Activated T-cell treated with anti-CD3 and anti-CD28 coated beads, Interleukin-2, amount 50 U/mL, for 72 hours (primary cell): ENCODE measurements around the gene TNFSF12. TPM values are rescaled to one million over a fixed set of nuclear protein-coding genes. Genes with fewer than 3 reads are reported as not detected.

Source experiments
- ATAC-seq, 2 donors: fragments of 150-1000 bp; cut with Tn5 transposase; replicated peaks in 1 of 2; 2 replicates each; pipeline ENCODE4 v1.10.0; 2021; ENCODE audit warnings: moderate library complexity in 2 of 2, mild to moderate bottlenecking in 1 of 2
- DNase-seq, 2 donors: peaks; one replicate each; pipeline ENCODE4 v3.0.0; 2021 to 2022; ENCODE audit warnings: mixed read lengths in 1 of 2
- H3K27ac Mint-ChIP-seq: one replicate; pipeline ENCODE4 v1.8.0; 2022; ENCODE audit warnings: mild to moderate bottlenecking, moderate library complexity, mixed read lengths
- H3K27me3 Mint-ChIP-seq: one replicate; pipeline ENCODE4 v1.8.0; 2022; ENCODE audit warnings: low read depth, mixed read lengths
- H3K36me3 Mint-ChIP-seq, 2 donors: one replicate each; pipeline ENCODE4 v1.8.0; 2022; ENCODE audit warnings: mixed read lengths in 2 of 2, mild to moderate bottlenecking in 1 of 2; ENCODE audit not compliant: insufficient read depth in 2 of 2
- H3K4me1 Mint-ChIP-seq: one replicate; pipeline ENCODE4 v1.8.0; 2022; ENCODE audit warnings: low read depth, mixed read lengths
- H3K4me3 Mint-ChIP-seq, 2 donors: one replicate each; pipeline ENCODE4 v1.8.0; 2022; ENCODE audit warnings: mild to moderate bottlenecking in 2 of 2, mixed read lengths in 2 of 2, moderate library complexity in 2 of 2
- H3K9me3 Mint-ChIP-seq, 2 donors: one replicate each; pipeline ENCODE4 v1.8.0; 2022; ENCODE audit warnings: mixed read lengths in 2 of 2
- total RNA-seq, 2 donors: library from RNA; stranded (reverse); gene quantifications; one replicate each; pipeline ENCODE4 v1.2.3, GENCODE V29; 2022

TNFSF12 gene
- 10 to 100 TPM; 23.2 to 25.5 TPM for total RNA-seq

- no peaks in the 10 kb centered on the region for H3K27me3 Mint-ChIP-seq
- peak within 1 kb of the TSS; percentile 87 to 90 for H3K4me3 Mint-ChIP-seq
- peaks cover 58% of the 10 kb centered on the region for H3K4me1 Mint-ChIP-seq
- no peaks in the 10 kb centered on the region for H3K36me3 Mint-ChIP-seq
- H3K9me3 Mint-ChIP-seq, result no peaks in the 10 kb centered on the region
- peak; percentile 72 to 73 for DNase-seq
- peak; percentile 75 to 79 for ATAC-seq
- peak within 1 kb of the TSS; percentile 52 for H3K27ac Mint-ChIP-seq
Measured at GRCh38 chr17:7548585-7549400, at the start of gene TNFSF12. TNFSF12 (plus strand) TSS chr17:7549058; CDS start chr17:7549154, 96 bp downstream.

- H3K27ac Mint-ChIP-seq, result no peak overlapping the region
- H3K27me3 Mint-ChIP-seq, result no peaks in the 10 kb centered on the region
- no peak for ATAC-seq
- DNase-seq, result no peak
- no peaks in the 10 kb centered on the region for H3K4me1 Mint-ChIP-seq
- H3K36me3 Mint-ChIP-seq, result peaks cover 25 to 43% of the 10 kb centered on the region in 2 donors
- H3K9me3 Mint-ChIP-seq, result no peaks in the 10 kb centered on the region
- H3K4me3 Mint-ChIP-seq, result no peak overlapping the region
Measured at GRCh38 chr17:7499161-7499560, 49.7 kb upstream of the TNFSF12 start.

GRCh38 chr17:7501729-7502128 lies 47.1 kb upstream of the TNFSF12 start:
- Mint-ChIP-seq H3K27me3 (no peaks in the 10 kb centered on the region), H3K9me3 (no peaks in the 10 kb centered on the region), H3K4me3 (no peak overlapping the region), H3K36me3 (peaks cover 24 to 52% of the 10 kb centered on the region in 2 donors), H3K4me1 (no peaks in the 10 kb centered on the region), H3K27ac (no peak overlapping the region)
- ATAC-seq (no peak), DNase-seq (no peak)

GRCh38 chr17:7502171-7502847 lies 46.5 kb upstream of the TNFSF12 start:
- H3K27ac Mint-ChIP-seq, result no peak overlapping the region
- H3K4me1 Mint-ChIP-seq, result no peaks in the 10 kb centered on the region
- no peaks in the 10 kb centered on the region for H3K27me3 Mint-ChIP-seq
- peaks cover 20 to 49% of the 10 kb centered on the region in 2 donors for H3K36me3 Mint-ChIP-seq
- DNase-seq (no peak), ATAC-seq (no peak)
- H3K4me3 Mint-ChIP-seq, result no peak overlapping the region
- no peaks in the 10 kb centered on the region for H3K9me3 Mint-ChIP-seq

DNA sequence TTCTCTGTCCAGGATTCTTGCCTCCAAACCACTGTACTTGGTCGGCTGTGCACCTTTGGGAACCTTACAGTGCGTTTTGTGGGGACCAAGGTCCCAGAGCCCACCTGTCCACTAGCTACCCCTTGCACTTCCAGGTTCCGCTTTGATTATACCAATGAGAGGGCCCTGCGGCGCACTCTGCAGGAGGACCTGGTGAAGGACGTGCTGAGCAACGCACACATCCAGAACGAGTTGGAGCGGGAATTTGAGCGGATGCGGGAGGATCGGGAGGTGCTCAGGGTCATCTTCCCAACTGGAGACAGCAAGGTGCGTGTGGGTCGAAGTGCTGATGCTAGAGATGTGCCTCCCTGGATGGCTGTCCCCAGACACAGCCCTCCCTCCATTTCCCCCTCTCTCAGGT lies 45.9 kb upstream of the TNFSF12 start:
- no peaks in the 10 kb centered on the region for H3K9me3 Mint-ChIP-seq
- no peak overlapping the region for H3K4me3 Mint-ChIP-seq
- no peaks in the 10 kb centered on the region for H3K4me1 Mint-ChIP-seq
- H3K27me3 Mint-ChIP-seq, result no peaks in the 10 kb centered on the region
- peak in 1 of 2 donors; percentile 21 for ATAC-seq
- no peak overlapping the region for H3K27ac Mint-ChIP-seq
- peaks cover 20 to 52% of the 10 kb centered on the region in 2 donors for H3K36me3 Mint-ChIP-seq
- no peak for DNase-seq

DNA sequence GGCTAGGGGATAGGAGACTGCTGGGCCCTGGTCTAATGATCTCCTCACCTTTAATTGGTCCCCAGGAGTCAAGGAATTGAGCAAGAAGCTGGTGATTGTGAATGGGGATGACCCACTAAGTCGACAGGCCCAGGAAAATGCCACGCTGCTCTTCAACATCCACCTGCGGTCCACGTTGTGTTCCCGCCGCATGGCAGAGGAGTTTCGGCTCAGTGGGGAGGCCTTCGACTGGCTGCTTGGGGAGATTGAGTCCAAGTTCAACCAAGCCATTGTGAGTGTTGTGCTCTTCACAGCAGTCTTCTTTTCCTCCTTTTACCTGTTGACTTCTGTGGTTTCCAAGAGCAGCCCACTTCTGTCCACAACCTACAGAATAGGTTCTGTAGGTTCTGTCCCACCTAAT lies 45.3 kb upstream of the TNFSF12 start:
- DNase-seq, result no peak
- H3K4me3 Mint-ChIP-seq, result no peak overlapping the region
- peak overlapping the region; percentile 5 for H3K27ac Mint-ChIP-seq
- peaks cover 19 to 55% of the 10 kb centered on the region in 2 donors for H3K36me3 Mint-ChIP-seq
- H3K27me3 Mint-ChIP-seq, result no peaks in the 10 kb centered on the region
- no peak for ATAC-seq
- no peaks in the 10 kb centered on the region for H3K9me3 Mint-ChIP-seq
- H3K4me1 Mint-ChIP-seq, result no peaks in the 10 kb centered on the region

- no peaks in the 10 kb centered on the region for H3K27me3 Mint-ChIP-seq
- DNase-seq (no peak), ATAC-seq (no peak)
- no peaks in the 10 kb centered on the region for H3K9me3 Mint-ChIP-seq
- H3K36me3 Mint-ChIP-seq, result peaks cover 11 to 45% of the 10 kb centered on the region in 2 donors
- no peak overlapping the region for H3K27ac Mint-ChIP-seq
- H3K4me3 Mint-ChIP-seq, result no peak overlapping the region
- H3K4me1 Mint-ChIP-seq, result no peaks in the 10 kb centered on the region
Measured at GRCh38 chr17:7508145-7508544, 40.7 kb upstream of the TNFSF12 start.

GRCh38 chr17:7508846-7509245 lies 40.0 kb upstream of the TNFSF12 start:
- ATAC-seq (no peak), DNase-seq (no peak)
- H3K4me1 Mint-ChIP-seq, result no peaks in the 10 kb centered on the region
- no peaks in the 10 kb centered on the region for H3K27me3 Mint-ChIP-seq
- H3K4me3 Mint-ChIP-seq, result no peak overlapping the region
- no peaks in the 10 kb centered on the region for H3K9me3 Mint-ChIP-seq
- peaks cover 13 to 40% of the 10 kb centered on the region in 2 donors for H3K36me3 Mint-ChIP-seq
- H3K27ac Mint-ChIP-seq, result no peak overlapping the region

DNA sequence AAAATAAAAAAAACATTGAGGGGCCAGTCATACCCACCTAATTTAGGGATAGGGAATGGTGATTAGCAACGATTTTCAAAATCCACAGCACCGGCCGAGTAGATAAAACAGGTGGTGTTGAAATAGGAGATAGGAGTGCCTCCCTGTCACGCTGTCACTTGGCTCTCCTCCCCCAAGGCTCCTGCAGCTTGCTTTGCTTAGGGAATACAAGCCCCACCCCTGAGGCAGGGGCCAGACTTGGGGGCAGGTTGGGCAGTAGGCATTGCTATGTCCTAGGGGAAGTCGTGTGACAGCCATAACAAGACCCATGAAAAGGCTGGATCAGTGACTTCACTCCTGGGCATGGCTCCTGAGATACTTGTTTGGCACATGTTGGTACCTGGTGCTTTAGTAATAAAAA lies 38.9 kb upstream of the TNFSF12 start:
- no peaks in the 10 kb centered on the region for H3K27me3 Mint-ChIP-seq

DNA sequence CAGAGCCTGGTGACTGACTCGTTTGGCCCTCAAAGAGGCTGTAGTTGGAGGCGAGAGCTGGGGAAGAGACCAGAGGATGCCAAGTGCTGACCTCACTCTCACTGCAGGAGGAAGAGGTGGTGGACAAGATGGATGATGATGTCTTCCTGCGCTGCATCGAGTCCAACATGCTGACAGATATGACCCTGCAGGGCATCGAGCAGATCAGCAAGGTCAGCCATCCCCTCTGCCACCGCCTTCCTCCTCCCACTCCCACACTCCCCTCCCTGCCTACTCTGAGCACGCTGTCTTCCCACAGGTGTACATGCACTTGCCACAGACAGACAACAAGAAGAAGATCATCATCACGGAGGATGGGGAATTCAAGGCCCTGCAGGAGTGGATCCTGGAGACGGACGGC lies 37.8 kb upstream of the TNFSF12 start:
- ATAC-seq, result no peak
- H3K4me1 Mint-ChIP-seq, result no peaks in the 10 kb centered on the region

More for the DNA sequence above, 38.9 kb upstream of the TNFSF12 start:
- no peak overlapping the region for H3K4me3 Mint-ChIP-seq
- ATAC-seq (no peak), DNase-seq (no peak)
- no peak overlapping the region for H3K27ac Mint-ChIP-seq
- H3K4me1 Mint-ChIP-seq, result no peaks in the 10 kb centered on the region
- no peaks in the 10 kb centered on the region for H3K9me3 Mint-ChIP-seq
- peaks cover 12 to 33% of the 10 kb centered on the region in 2 donors for H3K36me3 Mint-ChIP-seq

DNA sequence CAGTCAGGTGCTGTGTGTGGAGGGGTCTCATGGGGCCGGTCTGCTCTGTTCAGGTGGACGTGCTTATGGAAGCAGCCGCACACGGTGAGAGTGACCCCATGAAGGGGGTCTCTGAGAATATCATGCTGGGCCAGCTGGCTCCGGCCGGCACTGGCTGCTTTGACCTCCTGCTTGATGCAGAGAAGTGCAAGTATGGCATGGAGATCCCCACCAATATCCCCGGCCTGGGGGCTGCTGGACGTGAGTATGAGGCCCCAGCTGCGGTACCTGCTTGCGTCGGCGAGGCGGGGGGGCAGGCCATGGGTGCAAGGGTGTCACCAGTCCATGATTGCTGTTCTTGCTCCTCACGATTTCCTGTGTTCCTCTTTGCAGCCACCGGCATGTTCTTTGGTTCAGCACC lies 36.8 kb upstream of the TNFSF12 start:
- H3K9me3 Mint-ChIP-seq, result no peaks in the 10 kb centered on the region
- no peak for ATAC-seq
- no peak overlapping the region for H3K27ac Mint-ChIP-seq
- H3K4me1 Mint-ChIP-seq, result no peaks in the 10 kb centered on the region
- no peaks in the 10 kb centered on the region for H3K27me3 Mint-ChIP-seq
- peaks cover 12 to 22% of the 10 kb centered on the region in 2 donors for H3K36me3 Mint-ChIP-seq
- no peak overlapping the region for H3K4me3 Mint-ChIP-seq
- DNase-seq, result no peak

More for the DNA sequence above, 37.8 kb upstream of the TNFSF12 start:
- peaks cover 12 to 27% of the 10 kb centered on the region in 2 donors for H3K36me3 Mint-ChIP-seq
- no peaks in the 10 kb centered on the region for H3K9me3 Mint-ChIP-seq
- H3K4me3 Mint-ChIP-seq, result no peak overlapping the region
- DNase-seq, result no peak
- H3K27ac Mint-ChIP-seq, result no peak overlapping the region
- no peaks in the 10 kb centered on the region for H3K27me3 Mint-ChIP-seq

DNA sequence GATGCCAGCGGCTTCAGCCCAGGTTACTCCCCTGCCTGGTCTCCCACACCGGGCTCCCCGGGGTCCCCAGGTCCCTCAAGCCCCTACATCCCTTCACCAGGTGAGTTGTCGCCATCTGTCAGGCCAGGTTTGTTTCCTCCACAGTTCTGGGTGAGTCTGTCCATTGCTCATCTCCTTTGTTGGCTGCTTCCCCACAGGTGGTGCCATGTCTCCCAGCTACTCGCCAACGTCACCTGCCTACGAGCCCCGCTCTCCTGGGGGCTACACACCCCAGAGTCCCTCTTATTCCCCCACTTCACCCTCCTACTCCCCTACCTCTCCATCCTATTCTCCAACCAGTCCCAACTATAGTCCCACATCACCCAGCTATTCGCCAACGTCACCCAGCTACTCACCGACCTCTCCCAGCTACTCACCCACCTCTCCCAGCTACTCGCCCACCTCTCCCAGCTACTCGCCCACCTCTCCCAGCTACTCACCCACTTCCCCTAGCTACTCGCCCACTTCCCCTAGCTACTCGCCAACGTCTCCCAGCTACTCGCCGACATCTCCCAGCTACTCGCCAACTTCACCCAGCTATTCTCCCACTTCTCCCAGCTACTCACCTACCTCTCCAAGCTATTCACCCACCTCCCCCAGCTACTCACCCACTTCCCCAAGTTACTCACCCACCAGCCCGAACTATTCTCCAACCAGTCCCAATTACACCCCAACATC lies 35.9 kb upstream of the TNFSF12 start:
- Mint-ChIP-seq H3K27ac (peak overlapping the region; percentile 15), H3K4me3 (no peak overlapping the region), H3K27me3 (no peaks in the 10 kb centered on the region), H3K9me3 (no peaks in the 10 kb centered on the region), H3K36me3 (peaks cover 12 to 19% of the 10 kb centered on the region in 2 donors), H3K4me1 (no peaks in the 10 kb centered on the region)
- ATAC-seq (peak in 1 of 2 donors; percentile 12), DNase-seq (no peak)

DNA sequence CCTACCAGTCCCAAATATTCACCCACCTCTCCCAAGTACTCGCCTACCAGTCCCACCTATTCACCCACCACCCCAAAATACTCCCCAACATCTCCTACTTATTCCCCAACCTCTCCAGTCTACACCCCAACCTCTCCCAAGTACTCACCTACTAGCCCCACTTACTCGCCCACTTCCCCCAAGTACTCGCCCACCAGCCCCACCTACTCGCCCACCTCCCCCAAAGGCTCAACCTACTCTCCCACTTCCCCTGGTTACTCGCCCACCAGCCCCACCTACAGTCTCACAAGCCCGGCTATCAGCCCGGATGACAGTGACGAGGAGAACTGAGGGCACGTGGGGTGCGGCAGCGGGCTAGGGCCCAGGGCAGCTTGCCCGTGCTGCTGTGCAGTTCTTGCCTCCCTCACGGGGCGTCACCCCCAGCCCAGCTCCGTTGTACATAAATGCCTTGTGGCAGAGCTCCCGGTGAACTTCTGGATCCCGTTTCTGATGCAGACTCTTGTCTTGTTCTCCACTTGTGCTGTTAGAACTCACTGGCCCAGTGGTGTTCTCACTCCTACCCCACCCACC lies 34.9 kb upstream of the TNFSF12 start:
- Mint-ChIP-seq H3K27me3 (no peaks in the 10 kb centered on the region), H3K27ac (peak overlapping the region; percentile 29), H3K4me3 (no peak overlapping the region), H3K4me1 (no peaks in the 10 kb centered on the region), H3K36me3 (peaks cover 10 to 12% of the 10 kb centered on the region in 2 donors), H3K9me3 (no peaks in the 10 kb centered on the region)
- ATAC-seq (no peak), DNase-seq (no peak)
